HL-60 (cell line): ENCODE measurements around the gene LEMD3.

Experiments used
- GABPA ChIP-seq: IDR thresholded peaks from 2 replicates; pipeline ENCODE4 v1.6.1; 2012; ENCODE audit warnings: low read depth
- POLR2AphosphoS5 ChIP-seq: IDR thresholded peaks from 2 replicates; pipeline ENCODE4 v1.6.1; 2012; ENCODE audit warnings: low read depth
- SPI1 ChIP-seq: IDR thresholded peaks from 2 replicates; pipeline ENCODE4 v1.6.1; 2012; ENCODE audit warnings: low read depth, mild to moderate bottlenecking, borderline replicate concordance
- TF ChIP-seq, protein P1 (sequence below): IDR thresholded peaks from one replicate; pipeline ENCODE4 v1.5.1; 2011; ENCODE audit warnings: low read length, control low read depth, inconsistent platforms; ENCODE audit not compliant: insufficient read depth
- TF ChIP-seq, protein P2 (sequence below): IDR thresholded peaks from 2 replicates; pipeline ENCODE4 v1.6.1; 2012; ENCODE audit warnings: low read depth; ENCODE audit not compliant: insufficient replicate concordance

- TF ChIP-seq, protein P1, sequence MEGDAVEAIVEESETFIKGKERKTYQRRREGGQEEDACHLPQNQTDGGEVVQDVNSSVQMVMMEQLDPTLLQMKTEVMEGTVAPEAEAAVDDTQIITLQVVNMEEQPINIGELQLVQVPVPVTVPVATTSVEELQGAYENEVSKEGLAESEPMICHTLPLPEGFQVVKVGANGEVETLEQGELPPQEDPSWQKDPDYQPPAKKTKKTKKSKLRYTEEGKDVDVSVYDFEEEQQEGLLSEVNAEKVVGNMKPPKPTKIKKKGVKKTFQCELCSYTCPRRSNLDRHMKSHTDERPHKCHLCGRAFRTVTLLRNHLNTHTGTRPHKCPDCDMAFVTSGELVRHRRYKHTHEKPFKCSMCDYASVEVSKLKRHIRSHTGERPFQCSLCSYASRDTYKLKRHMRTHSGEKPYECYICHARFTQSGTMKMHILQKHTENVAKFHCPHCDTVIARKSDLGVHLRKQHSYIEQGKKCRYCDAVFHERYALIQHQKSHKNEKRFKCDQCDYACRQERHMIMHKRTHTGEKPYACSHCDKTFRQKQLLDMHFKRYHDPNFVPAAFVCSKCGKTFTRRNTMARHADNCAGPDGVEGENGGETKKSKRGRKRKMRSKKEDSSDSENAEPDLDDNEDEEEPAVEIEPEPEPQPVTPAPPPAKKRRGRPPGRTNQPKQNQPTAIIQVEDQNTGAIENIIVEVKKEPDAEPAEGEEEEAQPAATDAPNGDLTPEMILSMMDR: no peak
- TF ChIP-seq POLR2AphosphoS5 (no peak), GABPA (no peak), SPI1 (no peak)
- TF ChIP-seq, protein P2, sequence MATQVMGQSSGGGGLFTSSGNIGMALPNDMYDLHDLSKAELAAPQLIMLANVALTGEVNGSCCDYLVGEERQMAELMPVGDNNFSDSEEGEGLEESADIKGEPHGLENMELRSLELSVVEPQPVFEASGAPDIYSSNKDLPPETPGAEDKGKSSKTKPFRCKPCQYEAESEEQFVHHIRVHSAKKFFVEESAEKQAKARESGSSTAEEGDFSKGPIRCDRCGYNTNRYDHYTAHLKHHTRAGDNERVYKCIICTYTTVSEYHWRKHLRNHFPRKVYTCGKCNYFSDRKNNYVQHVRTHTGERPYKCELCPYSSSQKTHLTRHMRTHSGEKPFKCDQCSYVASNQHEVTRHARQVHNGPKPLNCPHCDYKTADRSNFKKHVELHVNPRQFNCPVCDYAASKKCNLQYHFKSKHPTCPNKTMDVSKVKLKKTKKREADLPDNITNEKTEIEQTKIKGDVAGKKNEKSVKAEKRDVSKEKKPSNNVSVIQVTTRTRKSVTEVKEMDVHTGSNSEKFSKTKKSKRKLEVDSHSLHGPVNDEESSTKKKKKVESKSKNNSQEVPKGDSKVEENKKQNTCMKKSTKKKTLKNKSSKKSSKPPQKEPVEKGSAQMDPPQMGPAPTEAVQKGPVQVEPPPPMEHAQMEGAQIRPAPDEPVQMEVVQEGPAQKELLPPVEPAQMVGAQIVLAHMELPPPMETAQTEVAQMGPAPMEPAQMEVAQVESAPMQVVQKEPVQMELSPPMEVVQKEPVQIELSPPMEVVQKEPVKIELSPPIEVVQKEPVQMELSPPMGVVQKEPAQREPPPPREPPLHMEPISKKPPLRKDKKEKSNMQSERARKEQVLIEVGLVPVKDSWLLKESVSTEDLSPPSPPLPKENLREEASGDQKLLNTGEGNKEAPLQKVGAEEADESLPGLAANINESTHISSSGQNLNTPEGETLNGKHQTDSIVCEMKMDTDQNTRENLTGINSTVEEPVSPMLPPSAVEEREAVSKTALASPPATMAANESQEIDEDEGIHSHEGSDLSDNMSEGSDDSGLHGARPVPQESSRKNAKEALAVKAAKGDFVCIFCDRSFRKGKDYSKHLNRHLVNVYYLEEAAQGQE: no peak
Observed at GRCh38 chr12:65238609-65239008, 69.2 kb downstream of the LEMD3 start.
